22Rv1 (cell line): ENCODE data around the gene KISS1R.
A peak's percentile ranks its signal among the peaks of the same experiment; 100 is the strongest.

Experiments
- CTCF ChIP-seq: fragments of 450-650 bp; IDR thresholded peaks from 2 replicates; pipeline ENCODE4 v1.5.1; 2017; ENCODE audit warnings: mild to moderate bottlenecking
- ZFX ChIP-seq: fragments of 450-650 bp; IDR thresholded peaks from 2 replicates; pipeline ENCODE4 v1.6.1; 2017; ENCODE audit warnings: antibody characterized with exemption, borderline replicate concordance

GRCh38 chr19:917323-918151, at the start of gene KISS1R:
- TF ChIP-seq CTCF (peak; percentile 65), ZFX (no peak)
